K562 (cell line): ENCODE data around the gene KRTAP13-4. TPM values are rescaled to one million over a fixed set of nuclear protein-coding genes. Genes with fewer than 3 reads are reported as not detected.

ENCODE experiments used
- ATAC-seq: fragments of 200-7000 bp; cut with Tn5 transposase; 3 replicates; pipeline ENCODE4 v1.9.1; 2020; ENCODE audit warnings: moderate library complexity
- BruUV-seq: library from RNA; stranded (reverse); fragments of 400-500 nt; replicated peaks from 2 replicates; lab custom pipeline; 2021; lab: Mats Ljungman, UMichigan
- CTCF ChIA-PET: fragments of 300-600 bp; formaldehyde crosslinking; extraction: SDS; loops from one replicate; lab custom pipeline; 2021; ENCODE audit warnings: low intra/inter-chr PET ratio; lab: Yijun Ruan, JAX
- POLR2A ChIA-PET: fragments of 300-600, 350-650 bp; sonication (Branson Sonifier 250); formaldehyde crosslinking; extraction: SDS; loops from one replicate; lab custom pipeline; 2021; ENCODE audit warnings: antibody characterized with exemption, inconsistent platforms; lab: Yijun Ruan, JAX
- DNase-seq, 4 experiments: peaks; one replicate each; pipeline versions ENCODE4 v3.0.0 to v3.0.0-alpha.2; 2011 to 2018; ENCODE audit warnings: low spot score in 3 of 4, mixed read lengths in 3 of 4; ENCODE audit errors: extremely low read depth in 1 of 4
- FAIRE-seq: peaks from 2 replicates; lab custom pipeline; 2011; peaks lifted over from hg19 to GRCh38; lab: Jason Lieb, UNC
- H2AFZ ChIP-seq: 2 replicates; pipeline ENCODE4 v1.6.0; 2011; ENCODE audit warnings: low read depth, low read length, control low read depth, inconsistent platforms
- H3K27ac ChIP-seq: fragments of 200-600 bp; 3 replicates; pipeline ENCODE4 v1.8.0; 2011; ENCODE audit warnings: low read depth, mild to moderate bottlenecking, control low read depth, inconsistent platforms, low read length, moderate library complexity, mixed read lengths; ENCODE audit errors: extremely low read depth
- H3K27me3 ChIP-seq, 2 experiments: fragments of 300-600 bp in 1 of 2; 2 replicates in 1 of 2; 3 replicates in 1 of 2; pipeline versions ENCODE4 v1.6.0 to v1.8.0; 2011; ENCODE audit warnings: inconsistent platforms in 2 of 2, low read length in 2 of 2, mild to moderate bottlenecking in 1 of 2, mixed read lengths in 1 of 2, moderate library complexity in 1 of 2; ENCODE audit not compliant: control insufficient read depth in 2 of 2, insufficient read depth in 2 of 2
- H3K36me3 ChIP-seq: fragments of 300-600 bp; 3 replicates; pipeline ENCODE4 v1.8.0; 2011; ENCODE audit warnings: mild to moderate bottlenecking, low read length, inconsistent platforms; ENCODE audit not compliant: control insufficient read depth, insufficient read depth
- H3K4me1 ChIP-seq, 2 experiments: fragments of 200-600 bp in 1 of 2; replicated peaks in 1 of 2; 2 replicates in 1 of 2; 3 replicates in 1 of 2; pipeline versions ENCODE4 v1.5.1 to v1.8.0; 2011; ENCODE audit warnings: inconsistent platforms in 2 of 2, low read length in 2 of 2, mild to moderate bottlenecking in 1 of 2, mixed read lengths in 1 of 2, moderate library complexity in 1 of 2; ENCODE audit not compliant: control insufficient read depth in 2 of 2, insufficient read depth in 2 of 2
- H3K4me2 ChIP-seq: 2 replicates; pipeline ENCODE4 v1.6.1; 2011; ENCODE audit warnings: low read length, control low read depth, inconsistent platforms, mixed read lengths; ENCODE audit not compliant: insufficient read depth
- H3K4me3 ChIP-seq: fragments of 200-600 bp; sonication (generic), shearing (Covaris generic); 2 replicates; pipeline ENCODE4 v1.5.1; 2016; ENCODE audit warnings: control low read depth, inconsistent platforms
- H3K79me2 ChIP-seq: fragments of 200-600 bp; 3 replicates; pipeline ENCODE4 v1.8.0; 2011; ENCODE audit warnings: low read length, inconsistent platforms; ENCODE audit not compliant: control insufficient read depth, insufficient read depth
- H3K9ac ChIP-seq, 2 experiments: 2 replicates each; pipeline versions ENCODE4 v1.6.0 to v1.6.1; 2011; ENCODE audit warnings: low read depth in 2 of 2, low read length in 2 of 2, control low read depth in 1 of 2, inconsistent platforms in 1 of 2, mild to moderate bottlenecking in 1 of 2, mixed read lengths in 1 of 2; ENCODE audit not compliant: insufficient read depth in 1 of 2
- H3K9me1 ChIP-seq: one replicate; pipeline ENCODE4 v1.6.0; 2011; ENCODE audit warnings: inconsistent platforms, mild to moderate bottlenecking, low read length, moderate library complexity; ENCODE audit not compliant: control insufficient read depth, insufficient read depth
- H3K9me3 ChIP-seq: replicated peaks from 2 replicates; pipeline ENCODE4 v1.5.1; 2011; ENCODE audit warnings: low read depth, low read length, inconsistent platforms; ENCODE audit not compliant: control insufficient read depth, insufficient read depth
- H4K20me1 ChIP-seq: replicated peaks from 2 replicates; pipeline ENCODE4 v1.6.1; 2011; ENCODE audit warnings: low read length, inconsistent platforms, mixed read lengths; ENCODE audit not compliant: control insufficient read depth, insufficient read depth
- ASH1L ChIP-seq: fragments of 450-650 bp; IDR thresholded peaks from 2 replicates; pipeline ENCODE4 v1.6.1; 2018; ENCODE audit warnings: borderline replicate concordance, mild to moderate bottlenecking, low read depth; ENCODE audit not compliant: partially characterized antibody
- BRD4 ChIP-seq: fragments of 200-600 bp; sonication (generic); IDR thresholded peaks from 2 replicates; pipeline ENCODE4 v1.6.1; 2017; ENCODE audit warnings: inconsistent platforms
- BRF1 ChIP-seq: IDR thresholded peaks from 3 replicates; pipeline ENCODE4 v1.6.1; 2011; ENCODE audit warnings: borderline replicate concordance, mild to moderate bottlenecking; ENCODE audit not compliant: insufficient read length; ENCODE audit errors: extremely low read depth
- COPS2 ChIP-seq: fragments of 450-650 bp; conservative IDR thresholded peaks from 2 replicates; pipeline ENCODE4 v1.6.1; 2016; ENCODE audit warnings: mild to moderate bottlenecking, moderate library complexity
- ERF ChIP-seq: fragments of 450-650 bp; formaldehyde crosslinking; IDR thresholded peaks from 2 replicates; pipeline ENCODE4 v1.4.0; 2020; ENCODE audit warnings: mild to moderate bottlenecking, mixed read lengths
- ETV5 ChIP-seq: sonication (generic); formaldehyde crosslinking; IDR thresholded peaks from 2 replicates; pipeline ENCODE4 v1.4.0; 2020; ENCODE audit warnings: low read depth, mild to moderate bottlenecking, missing genetic modification reagents
- EZH2 ChIP-seq: IDR thresholded peaks from 2 replicates; pipeline ENCODE4 v1.6.1; 2012; ENCODE audit warnings: low read depth, mild to moderate bottlenecking, inconsistent platforms, low read length, borderline replicate concordance
- HNRNPK ChIP-seq: fragments of 200-400 bp; formaldehyde crosslinking; IDR thresholded peaks from one replicate; pipeline ENCODE4 v1.6.1; 2018; ENCODE audit warnings: mild to moderate bottlenecking, low read depth, low read length; ENCODE audit not compliant: poor library complexity, severe bottlenecking
- MEF2A ChIP-seq: IDR thresholded peaks from 2 replicates; pipeline ENCODE4 v1.6.1; 2011; ENCODE audit warnings: low read depth, mild to moderate bottlenecking, low read length, moderate library complexity; ENCODE audit not compliant: control insufficient read depth
- NFRKB ChIP-seq: fragments of 450-650 bp; IDR thresholded peaks from 2 replicates; pipeline ENCODE4 v1.6.1; 2016; ENCODE audit warnings: low read depth
- TBL1XR1 ChIP-seq, 2 experiments: IDR thresholded peaks; 2 replicates each; pipeline ENCODE4 v1.6.1; 2012; ENCODE audit warnings: improper control_type of control experiment in 2 of 2, low read length in 2 of 2, mild to moderate bottlenecking in 1 of 2
- ZNF197 ChIP-seq: fragments of 200-800 bp; sonication (Bioruptor generic); IDR thresholded peaks from 2 replicates; pipeline ENCODE4 v1.6.1; 2016; ENCODE audit warnings: low read depth, missing genetic modification characterization, missing compliant biosample characterization
- ZNF212 ChIP-seq: fragments of 450-650 bp; formaldehyde crosslinking; IDR thresholded peaks from 2 replicates; pipeline ENCODE4 v1.4.0; 2020; ENCODE audit warnings: mild to moderate bottlenecking
- ZNF316 ChIP-seq: fragments of 450-650 bp; IDR thresholded peaks from 2 replicates; pipeline ENCODE4 v1.6.1; 2016
- ZNF431 ChIP-seq: sonication (generic); formaldehyde crosslinking; IDR thresholded peaks from 2 replicates; pipeline ENCODE4 v1.8.0; 2022; ENCODE audit warnings: mild to moderate bottlenecking, missing genetic modification reagents
- WGBS: fragments of 100-300 bp; shearing (Covaris generic); methylation state at CpG from one replicate; pipeline ENCODE4 v1.1.6; 2016; ENCODE audit warnings: low coverage, mixed read lengths; ENCODE audit not compliant: insufficient coverage; ENCODE audit errors: missing lambda C conversion rate; 5-methylcytosine and 5-hydroxymethylcytosine counted together
- in situ Hi-C: fragments of 300-500 bp; cut with MboI; formaldehyde crosslinking; loops from 4 replicates; pipeline ENCODE4 v1.15.0; 2018; ENCODE audit warnings: inconsistent platforms, mixed read lengths
- intact Hi-C: fragments of 100-400 bp; cut with micrococcal nuclease; formaldehyde crosslinking; loops from 2 replicates; pipeline ENCODE4 v1.14.2; 2022
- polyA plus RNA-seq, 8 experiments: library from polyadenylated mRNA; depleted of rRNA in 4 of 8; stranded (reverse) in 5 of 8; unstranded in 3 of 8; fragments of >200 nt; fragmentation: Nextera tagmentation in 2 of 8; fragmentation: Illumina TruSeq in 1 of 8; extraction: Ambion mirVana in 2 of 8; extraction: Trizol in 1 of 8; gene quantifications; 2 replicates each; pipeline versions ENCODE4 v1.2.1 to v1.2.3, GENCODE V29; 2011 to 2014; ENCODE audit warnings: inconsistent platforms in 1 of 8, missing spikeins in 1 of 8
- total RNA-seq, 7 experiments: library from RNA; depleted of rRNA in 6 of 7; stranded (reverse); fragments of >200 nt in 6 of 7; fragmentation: Illumina TruSeq in 2 of 7; extraction: Trizol in 2 of 7; gene quantifications; 2 replicates each; pipeline versions ENCODE4 v1.2.1 to v1.2.3, GENCODE V29; 2011 to 2021; ENCODE audit warnings: low replicate concordance in 1 of 7
- TF ChIP-seq, protein P1 (sequence below): fragments of 450-650 bp; IDR thresholded peaks from 2 replicates; pipeline ENCODE4 v1.6.1; 2016

KRTAP13-4 gene
- total and polyA plus RNA-seq, 9 of the 15 experiments (the other 6 are each of a cell fraction or from before 2014, with no cell fraction given), result not detected

DNA sequence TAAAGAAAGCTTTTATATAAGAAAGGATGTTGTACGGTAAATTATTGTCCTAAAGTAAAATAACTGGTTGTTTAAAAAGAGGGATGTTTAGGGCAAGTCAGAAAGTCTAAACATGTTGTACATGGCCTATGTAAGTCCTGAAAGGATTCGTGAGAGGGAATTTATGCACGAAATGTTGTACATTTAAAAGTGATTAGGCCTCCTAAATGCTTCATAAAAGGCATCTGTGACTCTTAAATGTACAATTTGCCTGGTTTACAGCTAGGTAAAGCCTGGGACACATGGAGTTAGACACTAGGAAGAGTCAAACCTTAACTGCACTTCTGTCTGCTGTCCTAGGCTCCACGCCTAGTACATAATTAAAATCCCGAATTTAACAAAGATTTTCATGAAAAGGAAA lies 14.0 kb upstream of the KRTAP13-4 start:
- Histone ChIP-seq H2AFZ (no peak overlapping the region), H3K79me2 (no peaks in the 10 kb centered on the region), H3K9me1 (no peaks in the 10 kb centered on the region), H3K27me3 (no peaks in the 10 kb centered on the region), H3K27ac (no peak overlapping the region), H3K9me3 (no peaks in the 10 kb centered on the region), H4K20me1 (no peaks in the 10 kb centered on the region), H3K4me1 (no peaks in the 10 kb centered on the region), H3K4me3 (no peak overlapping the region), H3K36me3 (no peaks in the 10 kb centered on the region), H3K9ac (no peak overlapping the region), H3K4me2 (no peak overlapping the region)
- DNase-seq, result no peak
- ChIA-PET CTCF (no interaction called here), POLR2A (no interaction called here)
- intact Hi-C loops (no loop called here), in situ Hi-C loops (no loop called here)
- no peak for ATAC-seq
- 0% methylated on average over 5 of the region's 5 CpGs for WGBS
- TF ChIP-seq EZH2 (no peak), BRD4 (no peak), BRF1 (no peak), TBL1XR1 (IDR thresholded peaks at IDR 0.05; ENCODE audit: low read length in 2 of 2) (no peak), COPS2 (no peak), ASH1L (no peak), MEF2A (no peak), ZNF316 (no peak), ETV5 (no peak), ZNF431 (CRISPR knock-in tag) (no peak), ZNF212 (CRISPR knock-in tag) (no peak), HNRNPK (no peak), NFRKB (no peak), ZNF197 (CRISPR knock-in tag) (no peak), ERF (CRISPR knock-in tag) (no peak)
- TF ChIP-seq, protein P1, sequence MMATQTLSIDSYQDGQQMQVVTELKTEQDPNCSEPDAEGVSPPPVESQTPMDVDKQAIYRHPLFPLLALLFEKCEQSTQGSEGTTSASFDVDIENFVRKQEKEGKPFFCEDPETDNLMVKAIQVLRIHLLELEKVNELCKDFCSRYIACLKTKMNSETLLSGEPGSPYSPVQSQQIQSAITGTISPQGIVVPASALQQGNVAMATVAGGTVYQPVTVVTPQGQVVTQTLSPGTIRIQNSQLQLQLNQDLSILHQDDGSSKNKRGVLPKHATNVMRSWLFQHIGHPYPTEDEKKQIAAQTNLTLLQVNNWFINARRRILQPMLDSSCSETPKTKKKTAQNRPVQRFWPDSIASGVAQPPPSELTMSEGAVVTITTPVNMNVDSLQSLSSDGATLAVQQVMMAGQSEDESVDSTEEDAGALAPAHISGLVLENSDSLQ, result no peak
- no TSS peak for BruUV-seq
- FAIRE-seq, result no peak
